ENCODE data around the gene TP63.

DNA sequence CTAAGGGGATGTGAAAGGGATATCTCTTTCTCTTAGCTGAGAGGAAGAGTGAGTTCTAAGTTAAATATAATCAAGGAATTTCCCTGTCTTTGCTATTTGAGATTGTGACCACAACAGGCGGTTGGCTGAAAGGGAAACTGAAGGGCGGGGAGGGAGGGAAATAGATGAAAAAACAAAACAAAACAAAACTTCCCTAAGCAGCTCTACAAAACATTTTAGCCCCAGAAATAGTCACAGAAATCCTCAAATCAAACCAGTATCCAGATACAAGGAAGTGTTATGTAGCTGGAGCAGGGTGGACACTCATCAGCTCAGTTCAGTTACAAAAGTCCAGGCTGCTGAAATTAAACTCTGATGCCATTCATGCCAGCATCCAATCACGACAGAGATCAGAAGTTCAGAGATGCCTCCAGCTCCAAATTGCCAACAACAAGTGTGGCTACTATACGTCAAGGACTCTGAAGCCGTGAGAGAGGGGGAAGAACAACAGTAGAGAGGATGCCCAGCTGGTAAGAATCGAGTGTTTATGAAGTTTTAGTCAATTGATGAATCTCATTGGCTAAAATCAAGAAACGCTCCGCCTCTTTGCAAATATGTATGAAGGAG is 319 bp upstream of the TP63 start:
- TF ChIP-seq CTCF (IDR thresholded peaks at IDR 0.05) (no peak), POLR2A (IDR thresholded peaks at IDR 0.05) (no peak)
